ENCODE data around the gene PSMD13.
"Not testable (repeated sequence)": the region's sequence is repeated elsewhere in the genome, so short reads cannot be mapped to it uniquely, and the experiment has no call there.

The PSMD13 gene

GRCh38 chr11:284105-285020 is 47.6 kb downstream of the PSMD13 start:
- no peaks in the 10 kb centered on the region for H3K9me3 ChIP-seq
- peak overlapping the region; percentile 44 for H3K27ac ChIP-seq
- H3K4me1 ChIP-seq (ENCODE audit: control insufficient read depth in 1 of 2, insufficient read depth in 1 of 2, low read depth in 1 of 2, low read length in 1 of 2) = peaks cover 43 to 47% of the 10 kb centered on the region in 2 experiments
- peak overlapping the region; percentile 7 to 17 for H3K4me3 ChIP-seq (ENCODE audit: low read depth in 1 of 2, low read length in 1 of 2)
- peaks cover 93% of the 10 kb centered on the region for H3K27me3 ChIP-seq
- H3K36me3 ChIP-seq = peaks cover 53% of the 10 kb centered on the region
- TF ChIP-seq, protein P1, sequence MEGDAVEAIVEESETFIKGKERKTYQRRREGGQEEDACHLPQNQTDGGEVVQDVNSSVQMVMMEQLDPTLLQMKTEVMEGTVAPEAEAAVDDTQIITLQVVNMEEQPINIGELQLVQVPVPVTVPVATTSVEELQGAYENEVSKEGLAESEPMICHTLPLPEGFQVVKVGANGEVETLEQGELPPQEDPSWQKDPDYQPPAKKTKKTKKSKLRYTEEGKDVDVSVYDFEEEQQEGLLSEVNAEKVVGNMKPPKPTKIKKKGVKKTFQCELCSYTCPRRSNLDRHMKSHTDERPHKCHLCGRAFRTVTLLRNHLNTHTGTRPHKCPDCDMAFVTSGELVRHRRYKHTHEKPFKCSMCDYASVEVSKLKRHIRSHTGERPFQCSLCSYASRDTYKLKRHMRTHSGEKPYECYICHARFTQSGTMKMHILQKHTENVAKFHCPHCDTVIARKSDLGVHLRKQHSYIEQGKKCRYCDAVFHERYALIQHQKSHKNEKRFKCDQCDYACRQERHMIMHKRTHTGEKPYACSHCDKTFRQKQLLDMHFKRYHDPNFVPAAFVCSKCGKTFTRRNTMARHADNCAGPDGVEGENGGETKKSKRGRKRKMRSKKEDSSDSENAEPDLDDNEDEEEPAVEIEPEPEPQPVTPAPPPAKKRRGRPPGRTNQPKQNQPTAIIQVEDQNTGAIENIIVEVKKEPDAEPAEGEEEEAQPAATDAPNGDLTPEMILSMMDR (IDR thresholded peaks at IDR 0.05) = no peak

- TF ChIP-seq, protein P1 (IDR thresholded peaks at IDR 0.05) = no peak
- Histone ChIP-seq H3K4me1 (ENCODE audit: control insufficient read depth in 1 of 2, insufficient read depth in 1 of 2, low read depth in 1 of 2, low read length in 1 of 2) (peaks cover 47 to 56% of the 10 kb centered on the region in 2 experiments), H3K36me3 (peaks cover 51% of the 10 kb centered on the region), H3K9me3 (no peaks in the 10 kb centered on the region), H3K4me3 (ENCODE audit: low read depth in 1 of 2, low read length in 1 of 2) (peak overlapping the region in 1 of 2 experiments; percentile 8), H3K27ac (peak overlapping the region; percentile 44), H3K27me3 (peaks cover 93% of the 10 kb centered on the region)
Measured at GRCh38 chr11:285021-285893, 48.5 kb downstream of the PSMD13 start.

- Histone ChIP-seq H3K4me3 (ENCODE audit: low read depth in 1 of 2, low read length in 1 of 2) (peak overlapping the region in 1 of 2 experiments; percentile 8), H3K9me3 (no peaks in the 10 kb centered on the region), H3K27me3 (peaks cover 93% of the 10 kb centered on the region), H3K36me3 (peaks cover 47% of the 10 kb centered on the region), H3K4me1 (ENCODE audit: control insufficient read depth in 1 of 2, insufficient read depth in 1 of 2, low read depth in 1 of 2, low read length in 1 of 2) (peaks cover 47 to 60% of the 10 kb centered on the region in 2 experiments), H3K27ac (peak overlapping the region; percentile 44)
- TF ChIP-seq, protein P1 (IDR thresholded peaks at IDR 0.05) = no peak
Measured at GRCh38 chr11:285894-286220, 49.1 kb downstream of the PSMD13 start.

- peaks cover 81% of the 10 kb centered on the region for H3K27me3 ChIP-seq
- H3K9me3 ChIP-seq, H3K27ac ChIP-seq: not testable (repeated sequence)
- peaks cover 41% of the 10 kb centered on the region for H3K36me3 ChIP-seq
- H3K4me3 ChIP-seq (ENCODE audit: low read depth in 1 of 2, low read length in 1 of 2) = peak overlapping the region; percentile 87 to 98
- peaks cover 36 to 50% of the 10 kb centered on the region in 2 experiments for H3K4me1 ChIP-seq (ENCODE audit: control insufficient read depth in 1 of 2, insufficient read depth in 1 of 2, low read depth in 1 of 2, low read length in 1 of 2)
Measured at GRCh38 chr11:286977-287820, 50.4 kb downstream of the PSMD13 start.

DNA sequence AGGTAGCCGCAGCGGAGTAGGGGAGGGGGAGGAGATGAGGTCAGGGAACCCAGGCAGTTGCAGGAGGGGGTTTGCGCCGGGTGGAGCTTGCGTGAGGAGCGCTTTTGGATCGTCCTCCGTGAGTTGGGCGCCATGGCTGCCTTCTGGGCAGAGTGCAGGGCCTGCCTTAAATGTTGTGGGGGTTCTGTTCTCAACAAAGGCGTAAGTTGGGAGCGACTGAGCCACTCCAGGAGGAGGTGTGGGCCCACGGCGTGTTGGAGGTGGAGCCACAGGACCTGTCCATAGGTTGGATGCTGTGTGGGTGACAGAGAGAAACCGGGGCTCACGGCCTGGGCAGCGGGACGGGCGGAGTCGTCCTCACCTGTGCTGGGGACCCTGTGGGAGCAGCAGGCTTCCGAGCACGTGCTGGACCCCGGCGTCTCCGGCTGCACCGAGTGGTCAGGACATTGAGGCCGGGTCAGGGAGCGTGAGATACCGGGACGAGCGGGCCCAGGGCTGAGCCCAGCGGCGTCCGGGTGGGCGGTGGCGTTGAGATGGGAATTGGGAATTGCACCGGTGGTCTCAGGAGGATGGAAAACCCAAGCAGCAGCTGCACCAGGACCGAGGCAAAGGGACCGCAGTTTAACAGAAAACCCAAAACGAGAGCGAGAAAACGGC is 51.2 kb downstream of the PSMD13 start:
- Histone ChIP-seq H3K36me3 (peaks cover 41% of the 10 kb centered on the region), H3K4me3 (ENCODE audit: low read depth in 1 of 2, low read length in 1 of 2) (peak overlapping the region; percentile 87 to 98), H3K27ac (peak overlapping the region; percentile 86), H3K9me3 (no peaks in the 10 kb centered on the region), H3K27me3 (peaks cover 74% of the 10 kb centered on the region), H3K4me1 (ENCODE audit: control insufficient read depth in 1 of 2, insufficient read depth in 1 of 2, low read depth in 1 of 2, low read length in 1 of 2) (peaks cover 30 to 43% of the 10 kb centered on the region in 2 experiments)
- TF ChIP-seq, protein P1 (IDR thresholded peaks at IDR 0.05) = no peak
